ENCODE results near the gene DTD2. TPM values are rescaled to one million over a fixed set of nuclear protein-coding genes. Genes with fewer than 3 reads are reported as not detected.
"Not testable (repeated sequence)": the region's sequence is repeated elsewhere in the genome, so short reads cannot be mapped to it uniquely, and the experiment has no call there.

Gene DTD2
- total RNA-seq, 1 donor from 2014 or later = 7.0 TPM

GRCh38 chr14:31449971-31450610 lies 7.2 kb downstream of the DTD2 start:
- intact Hi-C loops (cut with DNase I) = loop anchor here (10.0 kb wide), 1 partner anchor 475 kb away; no protein-coding TSS in a partner anchor
- ATAC-seq (no peak), DNase-seq (ENCODE audit: missing footprints) (no peak)

GRCh38 chr14:31449136-31449535 lies 8.2 kb downstream of the DTD2 start:
- DNase-seq (ENCODE audit: missing footprints) = no peak
- intact Hi-C loops (cut with DNase I) = no loop called here
- ATAC-seq = no peak

DNA sequence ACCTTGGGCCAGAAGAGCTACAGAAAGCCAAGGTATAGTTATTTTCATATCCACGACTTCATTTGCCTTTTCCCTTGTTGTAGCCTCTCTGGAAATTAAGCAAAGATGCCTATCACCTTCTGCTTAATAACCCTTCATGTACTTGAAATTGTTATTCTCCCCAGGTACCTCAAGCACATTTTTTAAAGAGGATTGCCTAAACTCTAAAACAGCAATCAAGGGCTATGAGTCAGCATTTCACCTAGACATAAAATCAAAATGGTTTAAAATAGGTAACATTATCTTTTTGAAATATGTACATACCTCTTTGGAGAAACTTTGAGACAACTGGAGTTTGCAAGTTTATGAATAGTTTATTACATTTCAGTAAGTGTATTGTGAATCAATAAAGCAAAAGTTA lies 11.6 kb downstream of the DTD2 start:
- DNase-seq (ENCODE audit: missing footprints) (no peak), ATAC-seq (no peak)
- intact Hi-C loops (cut with DNase I) = no loop called here

GRCh38 chr14:31442284-31442683 lies 15.0 kb downstream of the DTD2 start:
- intact Hi-C loops (cut with DNase I) = no loop called here
- ATAC-seq (no peak), DNase-seq (ENCODE audit: missing footprints) (no peak)

DNA sequence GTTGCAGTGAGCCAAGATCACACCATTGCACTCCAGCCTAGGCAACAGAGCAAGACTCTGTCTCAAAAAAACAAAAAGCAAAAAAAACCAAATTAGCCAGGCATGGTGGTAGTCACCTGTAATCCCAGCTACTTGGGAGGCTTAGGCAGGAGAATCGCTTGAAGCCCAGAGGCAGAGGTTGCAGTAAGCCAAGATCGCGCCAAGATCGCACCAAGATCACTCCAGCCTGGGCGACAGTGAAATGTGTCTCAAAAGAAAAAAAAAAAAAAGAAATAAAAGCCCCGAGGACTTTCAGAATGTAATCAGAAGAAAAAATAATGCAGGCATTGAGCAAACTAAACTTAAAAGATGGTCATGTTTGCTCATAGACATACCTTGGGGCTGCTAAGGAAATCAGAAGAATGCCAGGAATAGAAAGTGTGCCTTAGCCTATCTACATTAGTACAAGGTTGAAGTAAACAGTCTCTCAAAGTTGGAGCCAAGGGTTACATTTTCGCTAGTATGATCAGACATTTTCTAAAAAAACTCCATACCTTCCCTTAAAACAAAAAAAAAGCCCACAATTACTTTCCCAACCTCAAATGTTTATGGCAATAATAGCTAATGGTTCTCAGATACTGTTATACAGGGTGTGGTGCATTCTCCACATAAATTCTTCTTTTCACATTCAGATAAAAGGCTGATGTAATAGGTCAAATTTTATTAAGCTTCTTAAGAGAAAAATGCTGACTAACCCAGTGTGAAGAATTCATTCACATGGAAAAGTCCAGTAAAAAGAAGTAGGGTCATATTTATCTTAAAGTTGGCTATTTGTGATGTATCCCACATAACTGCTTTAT lies 15.8 kb downstream of the DTD2 start:
- DNase-seq (ENCODE audit: missing footprints) = no peak
- intact Hi-C loops (cut with DNase I) = no loop called here
- peak; percentile 64 for ATAC-seq

DNA sequence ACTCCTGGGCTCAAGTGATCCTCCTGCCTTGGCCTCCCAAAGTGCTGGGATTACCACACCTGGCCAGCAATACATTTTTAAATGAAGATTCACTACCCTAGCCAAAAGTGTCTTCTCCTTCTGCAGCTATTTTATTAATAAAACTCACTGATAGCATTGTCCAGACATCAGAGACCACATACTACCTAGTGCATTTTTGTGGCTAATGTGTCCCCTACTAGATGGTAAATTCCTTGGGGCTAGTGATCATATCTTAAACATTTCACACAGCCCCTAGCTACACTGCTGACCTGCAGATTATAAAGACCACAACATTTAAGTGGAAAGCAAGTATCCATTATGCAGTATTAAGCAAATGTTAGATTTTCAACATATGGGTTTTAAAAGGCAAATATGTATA lies 17.0 kb downstream of the DTD2 start:
- ATAC-seq (no peak), DNase-seq (ENCODE audit: missing footprints) (no peak)
- intact Hi-C loops (cut with DNase I) = no loop called here

DNA sequence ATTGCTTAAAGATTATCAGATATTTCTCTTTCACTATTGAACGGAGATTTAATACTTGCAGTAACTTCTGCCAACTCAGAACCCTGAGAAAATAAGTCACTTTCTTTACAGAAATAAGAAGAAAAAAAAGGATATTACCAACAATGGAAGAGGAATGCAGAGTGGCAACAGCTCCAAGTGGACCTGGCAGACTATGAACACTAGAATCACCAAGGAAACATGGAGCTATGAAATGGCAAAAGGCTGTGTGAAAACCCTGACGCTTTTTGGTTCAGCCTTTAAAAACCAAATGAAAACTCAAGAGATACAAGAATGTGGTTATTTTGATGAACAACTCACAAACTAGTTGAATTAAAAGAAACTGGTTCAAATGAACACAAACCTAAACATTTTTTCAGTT lies 17.7 kb downstream of the DTD2 start:
- intact Hi-C loops (cut with DNase I) = no loop called here
- ATAC-seq (no peak), DNase-seq (ENCODE audit: missing footprints) (no peak)

DNA sequence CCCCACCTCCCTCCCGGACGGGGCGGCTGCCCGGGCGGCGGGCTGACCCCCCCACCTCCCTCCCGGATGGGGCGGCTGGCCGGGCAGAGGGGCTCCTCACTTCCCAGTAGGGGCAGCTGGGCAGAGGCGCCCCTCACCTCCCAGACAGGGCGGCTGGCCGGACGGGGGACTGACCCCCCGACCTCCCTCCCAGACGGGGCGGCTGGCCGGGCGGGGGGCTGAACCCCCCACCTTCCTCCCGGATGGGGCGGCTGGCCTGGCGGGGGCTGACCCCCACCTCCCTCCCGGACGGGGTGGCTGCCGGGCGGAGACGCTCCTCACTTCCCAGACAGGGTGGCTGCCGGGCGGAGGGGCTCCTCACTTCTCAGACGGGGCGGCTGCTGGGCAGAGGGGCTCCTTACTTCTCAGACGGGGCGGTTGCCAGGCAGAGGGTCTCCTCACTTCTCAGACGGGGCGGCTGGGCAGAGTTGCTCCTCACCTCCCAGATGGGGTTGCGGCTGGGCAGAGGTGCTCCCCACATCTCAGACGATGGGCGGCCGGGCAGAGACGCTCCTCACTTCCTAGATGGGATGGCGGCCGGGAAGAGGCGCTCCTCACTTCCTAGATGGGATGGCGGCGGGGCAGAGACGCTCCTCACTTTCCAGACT lies 20.1 kb downstream of the DTD2 start:
- DNase-seq (ENCODE audit: missing footprints); ATAC-seq; intact Hi-C loops (cut with DNase I): not testable (repeated sequence)

DNA sequence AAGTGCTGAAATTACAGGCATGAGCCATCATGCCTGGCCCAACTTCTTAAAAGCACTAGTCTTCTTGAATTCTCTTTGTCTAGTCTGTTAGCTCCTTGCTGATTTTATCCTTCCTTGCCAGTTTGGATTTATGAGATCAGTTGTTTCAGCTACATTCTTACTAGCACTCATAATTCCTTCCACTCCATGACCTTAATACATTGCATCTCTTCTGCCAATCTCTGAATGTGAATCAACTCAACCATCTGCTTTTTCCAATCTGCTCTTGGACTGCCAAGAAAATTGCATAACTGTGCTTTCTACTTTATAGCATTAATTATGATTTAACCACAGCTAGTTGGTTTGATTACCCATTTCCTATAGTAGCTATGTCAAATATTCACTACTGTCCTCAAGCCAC lies 22.0 kb downstream of the DTD2 start:
- DNase-seq (ENCODE audit: missing footprints) (no peak), ATAC-seq (peak; percentile 83)
- intact Hi-C loops (cut with DNase I) = no loop called here

GRCh38 chr14:31430634-31431264 lies 26.6 kb downstream of the DTD2 start:
- intact Hi-C loops (cut with DNase I) = no loop called here
- DNase-seq (ENCODE audit: missing footprints) (no peak), ATAC-seq (no peak)

GRCh38 chr14:31429791-31430190 lies 27.5 kb downstream of the DTD2 start:
- DNase-seq (ENCODE audit: missing footprints) (no peak), ATAC-seq (no peak)
- intact Hi-C loops (cut with DNase I) = no loop called here

DNA sequence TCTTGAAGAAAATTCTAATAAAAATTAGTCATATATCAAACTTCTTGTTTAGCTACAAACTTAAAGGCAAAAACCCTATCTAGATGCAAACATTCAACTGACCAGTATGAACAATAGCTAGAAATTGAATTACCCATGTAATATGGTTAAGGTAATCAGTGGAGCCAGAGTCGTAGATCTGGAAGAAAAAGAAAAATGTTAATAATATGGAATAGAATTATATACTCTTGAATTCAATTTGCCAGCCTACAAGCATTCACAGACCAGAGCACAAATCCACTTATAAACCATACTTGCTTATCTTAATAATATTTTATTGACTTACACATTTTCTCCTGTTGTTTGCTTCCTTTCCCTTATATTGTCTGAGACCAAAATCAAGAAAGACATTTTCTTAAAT lies 29.3 kb downstream of the DTD2 start:
- intact Hi-C loops (cut with DNase I) = no loop called here
- DNase-seq (ENCODE audit: missing footprints) = no peak
- no peak for ATAC-seq

DNA sequence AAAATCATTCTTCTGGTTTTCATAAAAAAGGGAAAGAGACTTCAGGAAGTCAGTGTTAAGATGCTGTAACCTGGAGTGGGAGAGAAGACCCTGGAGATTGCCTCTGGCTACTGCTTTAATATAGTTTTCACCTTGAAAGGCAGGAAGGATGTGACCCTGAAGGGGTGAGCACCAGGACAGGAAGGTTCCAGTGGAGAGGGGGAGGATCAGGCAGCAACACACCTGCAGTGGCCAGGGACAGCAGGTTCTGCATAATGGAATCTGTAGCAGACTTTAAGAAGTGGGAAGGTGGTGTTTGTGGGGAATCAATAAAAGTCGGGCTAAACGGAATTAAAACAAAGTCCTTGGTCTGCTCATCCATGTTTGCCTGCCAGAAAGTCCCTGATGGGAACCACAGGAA lies 30.6 kb downstream of the DTD2 start:
- DNase-seq (ENCODE audit: missing footprints) = no peak
- ATAC-seq = no peak
- intact Hi-C loops (cut with DNase I) = no loop called here

DNA sequence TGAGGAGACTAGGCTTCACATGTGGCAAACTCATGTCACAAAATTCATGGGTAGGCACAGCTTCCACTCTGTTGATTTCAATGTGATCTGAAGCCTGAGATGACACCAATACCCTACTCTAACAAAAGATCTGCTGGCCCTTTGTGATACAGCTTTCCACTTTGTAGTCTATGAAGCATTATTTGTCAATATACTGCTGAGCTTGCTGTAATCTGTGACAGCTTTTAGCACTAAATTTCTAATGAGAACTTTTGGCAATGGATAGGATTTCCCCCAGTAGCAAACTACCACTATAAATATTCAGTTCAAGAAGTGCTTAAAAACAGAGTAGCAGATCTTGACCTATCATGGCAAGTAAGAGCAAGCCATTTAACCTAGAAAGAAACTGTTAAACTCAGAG lies 31.4 kb downstream of the DTD2 start:
- no peak for ATAC-seq
- intact Hi-C loops (cut with DNase I) = no loop called here
- no peak for DNase-seq (ENCODE audit: missing footprints)

- DNase-seq (ENCODE audit: missing footprints) (no peak), ATAC-seq (no peak)
- intact Hi-C loops (cut with DNase I) = loop anchor here (2.0 kb wide), 1 partner anchor 36 kb away; the partner anchor contains the start of gene DTD2
Measured at GRCh38 chr14:31421200-31421599, 36.1 kb downstream of the DTD2 start.

DNA sequence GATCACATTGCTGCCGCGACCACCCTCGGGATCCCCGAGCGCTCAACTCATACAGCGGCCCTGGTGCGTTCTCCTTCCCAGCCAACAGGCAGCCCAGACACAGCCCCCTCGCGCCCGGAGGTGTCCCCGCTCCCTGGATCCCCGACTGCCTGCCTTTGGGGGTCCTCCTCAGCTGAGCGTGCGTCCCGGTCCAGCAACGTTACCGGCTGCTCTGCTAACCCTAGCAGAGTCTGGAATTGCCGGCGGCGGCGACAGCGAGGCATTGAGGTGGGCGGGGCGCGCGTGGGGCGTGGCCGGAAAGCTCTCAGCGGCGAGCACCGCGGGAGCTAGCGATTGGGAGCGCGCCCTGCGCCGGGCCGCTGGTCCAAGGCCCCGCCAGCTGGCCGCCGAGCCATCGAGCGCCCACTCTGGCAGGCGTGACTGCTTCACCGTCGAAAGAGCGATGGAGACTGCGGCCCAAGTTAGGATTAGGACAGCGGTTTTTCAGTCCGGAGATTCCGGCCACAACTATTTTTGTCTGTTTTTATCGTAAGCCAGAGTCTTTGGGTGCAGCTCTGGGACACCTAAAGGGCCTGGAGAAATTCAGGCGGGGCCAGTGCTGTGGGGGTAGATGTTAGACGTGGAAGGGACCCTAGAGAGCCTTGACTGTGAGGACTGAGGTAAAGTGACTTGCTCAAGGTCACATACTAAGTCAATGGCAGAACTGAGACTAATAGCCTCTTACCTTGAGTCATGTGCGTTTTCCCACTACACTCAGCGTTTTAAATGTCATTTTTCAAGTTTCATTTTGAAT lies 36.8 kb downstream of the DTD2 start, which contains the start of gene HEATR5A:
TSS of gene HEATR5A (minus strand) at position 232 of the 793 bp plus-strand sequence. CDS start 17,575 bp downstream, outside the sequence.
- peak; percentile 99 for ATAC-seq
- peak; percentile 98 for DNase-seq (ENCODE audit: missing footprints)
- intact Hi-C loops (cut with DNase I) = loop anchor here (2.0 kb wide), 1 partner anchor 36 kb away; the partner anchor contains the start of gene DTD2

GRCh38 chr14:31419967-31420318 lies 37.4 kb downstream of the DTD2 start:
- intact Hi-C loops (cut with DNase I) = loop anchor here (2.0 kb wide), 1 partner anchor 37 kb away; the partner anchor contains the start of gene DTD2
- ATAC-seq (peak; percentile 82), DNase-seq (ENCODE audit: missing footprints) (peak; percentile 82)

DNA sequence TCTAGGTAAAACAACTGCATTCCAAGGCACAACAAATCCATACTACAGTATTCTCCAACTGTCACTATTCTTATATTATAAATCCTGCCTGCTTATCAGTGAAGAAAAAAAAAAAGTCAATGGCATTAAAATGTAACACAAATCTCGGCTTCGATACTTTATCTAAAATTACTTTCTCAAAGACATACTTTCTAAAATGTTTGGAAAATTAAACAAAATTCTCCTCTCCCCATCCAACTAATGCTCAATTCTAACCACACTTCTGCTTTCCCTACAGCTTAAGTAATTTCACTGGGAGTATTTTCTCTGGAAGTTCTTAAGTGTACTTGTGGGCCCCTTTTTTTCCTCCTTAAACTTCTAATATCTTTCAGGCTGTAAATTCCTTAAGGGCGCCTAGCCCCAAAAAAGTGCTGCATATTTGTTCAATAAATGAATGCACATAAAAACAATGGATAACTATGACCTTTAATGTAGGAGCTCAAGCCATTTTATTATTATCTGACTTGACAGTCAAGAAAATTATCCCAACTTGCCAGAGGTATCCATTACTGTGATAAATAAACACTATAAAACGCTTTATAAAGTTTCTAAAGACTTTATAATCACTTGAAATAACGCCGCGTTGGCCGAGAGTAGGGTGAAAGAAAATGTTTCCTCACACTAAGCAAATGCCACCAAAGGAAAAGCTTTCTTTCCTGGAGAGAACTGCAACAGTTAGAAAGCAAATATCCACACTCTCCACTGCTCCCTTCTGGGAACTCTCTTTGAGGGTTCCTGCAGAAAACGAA lies 37.9 kb downstream of the DTD2 start:
- ATAC-seq (no peak), DNase-seq (ENCODE audit: missing footprints) (no peak)
- intact Hi-C loops (cut with DNase I) = no loop called here

All from Right ventricle myocardium inferior (tissue), 1 donor.